Endothelial cell (in vitro differentiated cells): ENCODE data around the gene DDHD1. TPM values are rescaled to one million over a fixed set of nuclear protein-coding genes. Genes with fewer than 3 reads are reported as not detected.
"Not testable (repeated sequence)": the region's sequence is repeated elsewhere in the genome, so short reads cannot be mapped to it uniquely, and the experiment has no call there.

Experiments used
- DNase-seq: peaks from one replicate; pipeline ENCODE4 v3.0.0; 2021; ENCODE audit warnings: low spot score
- H3K27ac Mint-ChIP-seq: one replicate; pipeline ENCODE4 v1.8.0; 2021; ENCODE audit warnings: mixed read lengths, inconsistent platforms; ENCODE audit not compliant: unreplicated experiment
- H3K27me3 Mint-ChIP-seq: one replicate; pipeline ENCODE4 v1.8.0; 2021; ENCODE audit warnings: mild to moderate bottlenecking, moderate library complexity, mixed read lengths, inconsistent platforms; ENCODE audit not compliant: unreplicated experiment
- H3K36me3 Mint-ChIP-seq: one replicate; pipeline ENCODE4 v1.8.0; 2021; ENCODE audit warnings: mild to moderate bottlenecking, low read depth, mixed read lengths, inconsistent platforms; ENCODE audit not compliant: unreplicated experiment
- H3K4me1 Mint-ChIP-seq: one replicate; pipeline ENCODE4 v1.8.0; 2021; ENCODE audit warnings: mild to moderate bottlenecking, mixed read lengths, inconsistent platforms; ENCODE audit not compliant: unreplicated experiment
- H3K4me3 Mint-ChIP-seq: one replicate; pipeline ENCODE4 v1.8.0; 2021; ENCODE audit warnings: mild to moderate bottlenecking, mixed read lengths, inconsistent platforms; ENCODE audit not compliant: unreplicated experiment
- H3K9me3 Mint-ChIP-seq: one replicate; pipeline ENCODE4 v1.8.0; 2021; ENCODE audit warnings: mixed read lengths, inconsistent platforms; ENCODE audit not compliant: unreplicated experiment
- CTCF ChIP-seq: fragments of 200-600 bp; sonication (generic); IDR thresholded peaks from one replicate; pipeline ENCODE4 v1.5.0; 2021; ENCODE audit warnings: antibody characterized with exemption; ENCODE audit not compliant: unreplicated experiment
- total RNA-seq: library from RNA; stranded (reverse); fragmentation: NEBNext Ultra II Directional; extraction: Animal tissue kit (Norgen Biotek cat#: 25700); gene quantifications from one replicate; pipeline ENCODE4 v1.2.1, GENCODE V29; 2021; ENCODE audit not compliant: unreplicated experiment

Gene DDHD1
- total RNA-seq, 1 donor from 2014 or later: 4.1 TPM

GRCh38 chr14:53187921-53188463 is 34.9 kb upstream of the DDHD1 start:
- Mint-ChIP-seq H3K36me3 (no peaks in the 10 kb centered on the region), H3K27me3 (no peaks in the 10 kb centered on the region), H3K27ac (no peak overlapping the region), H3K9me3 (no peaks in the 10 kb centered on the region), H3K4me1 (no peaks in the 10 kb centered on the region), H3K4me3 (no peak overlapping the region)
- no peak for TF ChIP-seq CTCF
- DNase-seq: no peak

GRCh38 chr14:53186532-53186931 is 33.4 kb upstream of the DDHD1 start:
- Mint-ChIP-seq H3K36me3 (no peaks in the 10 kb centered on the region), H3K4me3 (no peak overlapping the region), H3K27ac (no peak overlapping the region), H3K4me1 (no peaks in the 10 kb centered on the region), H3K27me3 (no peaks in the 10 kb centered on the region), H3K9me3 (no peaks in the 10 kb centered on the region)
- no peak for TF ChIP-seq CTCF
- no peak for DNase-seq

GRCh38 chr14:53183611-53184010 is 30.5 kb upstream of the DDHD1 start:
- no peak for TF ChIP-seq CTCF
- Mint-ChIP-seq H3K4me3 (no peak overlapping the region), H3K36me3 (no peaks in the 10 kb centered on the region), H3K27me3 (no peaks in the 10 kb centered on the region), H3K27ac (no peak overlapping the region), H3K4me1 (peaks cover 2% of the 10 kb centered on the region), H3K9me3 (no peaks in the 10 kb centered on the region)
- no peak for DNase-seq

- no peak for DNase-seq
- Mint-ChIP-seq H3K27me3 (no peaks in the 10 kb centered on the region), H3K4me1 (peaks cover 2% of the 10 kb centered on the region), H3K36me3 (no peaks in the 10 kb centered on the region), H3K9me3 (no peaks in the 10 kb centered on the region), H3K27ac (no peak overlapping the region), H3K4me3 (no peak overlapping the region)
- TF ChIP-seq CTCF: no peak
Measured at GRCh38 chr14:53183056-53183455, 29.9 kb upstream of the DDHD1 start.

- not testable (repeated sequence) for H3K4me3 Mint-ChIP-seq, H3K36me3 Mint-ChIP-seq, H3K27ac Mint-ChIP-seq, DNase-seq, H3K27me3 Mint-ChIP-seq, H3K9me3 Mint-ChIP-seq, H3K4me1 Mint-ChIP-seq
Measured at GRCh38 chr14:53181463-53182081, 28.4 kb upstream of the DDHD1 start.
